Activated T-helper 9 cell treated with anti-CD3 and anti-CD28 coated beads, Interleukin-2, amount 50 U/mL, for 16 hours (primary cell): Measurements from ENCODE around the gene MTM1.

ENCODE experiments used
- DNase-seq: peaks from one replicate; pipeline ENCODE4 v3.0.0-alpha.2; 2020; ENCODE audit warnings: low read depth

The MTM1 gene

DNA sequence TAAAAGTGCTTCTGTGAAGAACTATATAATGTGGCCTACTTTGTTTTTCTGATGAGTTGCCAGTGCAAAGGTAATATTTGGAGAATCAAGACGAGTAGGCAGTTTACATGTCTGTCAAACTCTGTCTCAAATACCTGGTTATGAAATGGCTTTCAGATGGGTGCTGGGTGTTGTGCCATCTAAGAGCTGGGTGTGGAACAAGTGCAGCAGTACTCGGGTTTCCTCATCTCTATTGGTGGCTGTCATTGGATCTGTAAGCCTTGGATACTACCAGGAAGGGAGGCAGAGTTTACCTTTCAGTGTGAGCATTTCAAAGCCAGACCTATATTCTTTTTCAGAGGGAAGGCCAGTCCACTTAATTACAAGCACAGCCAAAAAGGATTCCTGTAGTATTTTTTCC is 37.2 kb downstream of the MTM1 start:
- DNase-seq, result no peak

DNA sequence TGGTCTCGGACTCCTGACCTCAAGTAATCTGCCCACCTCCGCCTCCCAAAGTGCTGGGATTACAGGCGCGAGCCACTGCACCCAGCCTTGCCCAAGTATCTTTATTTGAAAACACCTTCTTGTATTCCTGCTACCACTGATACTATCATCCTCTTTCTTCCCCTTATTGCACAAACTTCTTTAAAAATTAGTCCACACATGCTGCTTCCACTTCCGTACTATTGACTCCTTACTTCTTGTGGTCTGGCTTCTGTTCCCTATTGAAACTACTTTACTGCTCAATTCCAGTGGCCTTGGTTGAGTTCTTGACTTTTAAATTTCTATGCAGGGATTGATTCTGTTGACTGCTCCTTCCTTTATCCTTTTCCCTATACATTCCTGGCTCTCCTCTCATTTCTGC is 38.8 kb downstream of the MTM1 start:
- no peak for DNase-seq

DNA sequence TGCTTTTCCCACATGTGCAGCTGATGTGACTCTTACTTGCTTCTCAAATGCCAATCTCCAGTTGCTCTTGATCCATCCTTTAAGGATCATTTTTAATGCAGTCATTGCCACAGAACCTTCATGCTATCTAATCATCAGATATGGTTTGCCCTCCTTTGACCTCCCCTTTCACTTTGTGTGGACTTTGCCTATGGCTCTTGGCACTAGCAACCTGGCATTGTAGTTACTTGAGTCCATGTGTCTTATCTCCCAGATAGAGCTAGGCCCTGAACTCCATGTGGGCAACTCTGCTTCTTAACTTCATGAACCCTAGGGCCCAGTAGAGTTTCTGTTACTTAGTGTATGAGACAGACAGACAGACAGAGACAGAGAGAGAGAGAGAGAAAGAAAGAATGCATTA is 41.6 kb downstream of the MTM1 start:
- no peak for DNase-seq

DNA sequence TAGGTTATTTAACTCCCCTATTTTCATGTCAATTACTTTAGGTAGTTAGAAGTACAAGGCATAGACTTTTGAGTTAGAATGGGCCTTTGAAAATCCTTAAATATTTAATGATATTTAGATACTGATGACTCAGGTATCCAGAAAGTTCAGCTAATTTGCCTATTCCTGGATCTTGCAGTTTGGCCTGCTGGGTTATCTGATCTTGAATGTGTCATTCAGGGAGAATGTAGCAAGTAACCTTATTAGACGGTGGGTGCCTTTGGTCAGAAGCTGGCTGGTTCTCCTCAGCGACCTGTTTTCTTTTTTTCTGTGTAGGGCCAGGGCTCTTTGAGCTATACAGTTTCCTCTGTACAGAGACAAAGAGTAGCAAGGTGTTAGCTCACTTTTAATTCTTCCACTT is 42.0 kb downstream of the MTM1 start:
- no peak for DNase-seq

- no peak for DNase-seq
These were observed 46.9 kb downstream of the MTM1 start for GRCh38 chrX:150615356-150615755.

- DNase-seq, result no peak
These were observed 47.9 kb downstream of the MTM1 start for GRCh38 chrX:150616179-150616862.

- DNase-seq, result no peak
These were observed 48.4 kb downstream of the MTM1 start for GRCh38 chrX:150616863-150617198.

- DNase-seq, result no peak
These were observed 53.2 kb downstream of the MTM1 start for GRCh38 chrX:150621652-150622051.

DNA sequence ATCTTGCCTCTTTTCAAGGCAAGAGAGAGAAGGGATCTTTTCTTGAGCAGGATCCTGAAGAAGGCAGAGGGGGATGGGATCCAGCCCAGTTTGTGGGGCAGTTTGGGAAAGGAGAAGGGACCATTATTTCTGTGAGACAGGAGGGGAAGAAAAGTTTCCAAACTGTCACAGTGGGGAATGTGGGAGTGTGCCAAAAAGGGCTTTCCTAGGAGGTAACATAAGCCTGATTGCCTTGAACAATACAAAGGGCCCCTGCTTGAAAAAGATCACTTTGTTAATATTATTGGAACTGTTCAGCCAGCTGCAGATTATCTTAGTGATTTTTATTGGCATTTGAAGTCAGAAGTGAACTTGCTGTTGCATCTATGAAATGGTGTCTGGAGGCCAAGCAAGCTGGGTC is 55.2 kb downstream of the MTM1 start:
- DNase-seq, result no peak

DNA sequence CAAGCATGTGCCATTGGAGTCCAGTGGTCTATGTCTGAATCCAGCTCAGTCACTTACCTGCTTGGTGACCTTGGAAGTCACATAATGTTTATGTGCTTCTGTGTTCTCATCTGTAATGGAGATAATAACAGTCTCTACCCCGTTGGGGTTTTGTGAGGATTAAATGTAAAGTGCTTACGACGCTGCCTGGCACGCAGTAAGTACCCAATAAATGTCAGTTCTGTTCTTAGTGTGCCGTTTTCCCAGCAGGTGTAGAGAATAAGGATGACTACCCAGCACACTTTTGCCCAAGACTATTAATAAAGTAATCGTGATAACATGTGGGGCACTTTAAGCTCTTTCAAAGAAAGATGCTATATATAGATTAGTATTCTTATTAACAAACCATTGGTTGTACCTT is 56.7 kb downstream of the MTM1 start:
- DNase-seq, result no peak

DNA sequence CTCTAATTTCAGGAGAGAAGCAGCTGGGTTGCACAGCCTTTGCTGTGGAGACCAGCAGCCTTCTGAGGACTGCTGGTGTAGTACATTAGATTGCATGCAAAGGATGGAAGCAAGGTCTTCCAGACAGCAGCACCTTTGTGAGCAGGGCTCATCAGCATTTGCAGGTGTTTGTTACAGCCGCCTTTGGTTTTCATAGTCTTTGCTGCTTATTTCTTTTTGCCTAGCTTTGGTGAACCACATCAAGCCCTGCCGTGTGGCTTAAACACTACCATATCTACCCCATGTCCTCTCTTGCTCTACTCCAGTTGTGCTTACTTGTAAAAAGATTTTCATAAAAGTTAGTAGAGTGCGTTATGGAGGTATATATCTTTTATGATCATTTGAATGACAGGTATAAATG is 57.5 kb downstream of the MTM1 start:
- DNase-seq, result no peak

- DNase-seq, result no peak
These were observed 59.5 kb downstream of the MTM1 start for GRCh38 chrX:150627957-150628356.

- no peak for DNase-seq
These were observed 67.5 kb downstream of the MTM1 start for GRCh38 chrX:150635952-150636351.

DNA sequence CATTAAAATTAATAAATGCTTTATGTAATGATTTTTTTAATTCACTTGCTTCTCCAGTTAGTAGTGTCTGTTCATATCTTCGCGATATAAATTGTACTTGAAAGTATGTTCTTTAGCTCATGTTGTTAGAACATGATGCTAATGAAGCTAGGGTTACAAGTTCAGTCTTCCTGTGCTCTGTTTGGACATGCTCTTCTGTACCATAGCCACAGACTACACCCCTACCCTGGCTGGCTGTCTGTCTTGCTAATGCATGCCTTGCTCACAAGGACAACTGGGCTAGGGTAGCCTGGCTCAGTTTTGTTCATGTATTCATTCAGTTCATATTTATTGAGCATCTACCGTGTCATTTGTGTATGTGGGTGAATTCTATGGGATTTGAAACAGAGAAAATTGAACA is 74.0 kb downstream of the MTM1 start:
- DNase-seq, result no peak

DNA sequence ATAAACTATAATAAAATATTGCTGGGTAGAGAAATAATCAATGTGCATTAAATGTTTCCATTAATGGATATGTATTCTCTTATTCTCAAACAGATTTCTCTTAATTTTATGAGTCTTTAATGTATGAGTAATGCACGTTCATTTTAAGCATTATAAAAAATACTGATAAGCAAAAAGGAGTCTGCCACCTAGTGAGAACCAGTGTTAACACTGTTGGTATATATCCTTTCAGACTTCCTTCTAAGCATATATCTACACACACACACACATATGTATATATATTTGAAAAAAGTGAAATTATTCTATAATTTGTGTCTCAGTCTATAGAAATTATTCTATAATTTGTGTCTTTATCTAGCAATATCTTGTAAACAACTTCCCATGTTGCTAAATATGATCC is 74.8 kb downstream of the MTM1 start:
- DNase-seq, result no peak

- DNase-seq, result no peak
These were observed 75.5 kb downstream of the MTM1 start for GRCh38 chrX:150643958-150644357.

DNA sequence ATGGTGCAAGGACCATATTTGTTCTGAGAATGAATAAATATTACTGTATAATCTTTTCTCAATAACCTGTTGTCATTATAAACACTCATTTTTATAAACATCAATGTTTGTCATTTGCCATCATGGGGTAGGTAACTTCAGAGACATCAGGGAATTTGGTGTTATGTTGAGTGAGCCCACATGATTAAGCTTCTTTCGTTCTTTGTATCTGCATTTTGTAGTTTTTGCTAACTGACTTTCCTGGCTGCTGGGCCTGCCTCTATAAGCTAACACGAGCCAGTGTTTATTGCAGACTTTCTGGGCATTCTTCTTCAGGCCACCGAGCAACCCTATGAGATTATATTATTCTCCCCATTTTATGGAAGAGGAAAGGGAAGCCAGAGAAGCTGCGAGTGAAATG is 76.0 kb downstream of the MTM1 start:
- no peak for DNase-seq

DNA sequence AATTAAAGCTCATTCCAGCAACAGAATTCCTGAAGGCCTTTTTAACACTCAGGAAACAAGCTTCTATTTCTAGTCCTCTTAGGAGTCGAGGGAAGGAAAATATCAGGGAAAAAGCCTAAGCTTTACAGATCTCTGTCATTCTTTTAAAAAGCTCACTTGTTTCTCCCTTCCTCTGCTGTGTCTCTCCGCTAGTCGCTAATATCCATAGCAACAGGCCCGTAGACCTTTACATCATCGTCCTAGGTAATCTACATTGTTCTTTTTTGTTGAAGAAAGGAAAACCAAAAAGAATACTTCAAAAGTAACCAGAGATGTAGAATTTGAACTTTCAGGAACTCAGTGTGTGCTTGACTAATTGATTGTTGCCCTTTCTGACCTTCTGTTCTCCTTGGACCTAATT is 78.9 kb downstream of the MTM1 start:
- DNase-seq, result no peak

DNA sequence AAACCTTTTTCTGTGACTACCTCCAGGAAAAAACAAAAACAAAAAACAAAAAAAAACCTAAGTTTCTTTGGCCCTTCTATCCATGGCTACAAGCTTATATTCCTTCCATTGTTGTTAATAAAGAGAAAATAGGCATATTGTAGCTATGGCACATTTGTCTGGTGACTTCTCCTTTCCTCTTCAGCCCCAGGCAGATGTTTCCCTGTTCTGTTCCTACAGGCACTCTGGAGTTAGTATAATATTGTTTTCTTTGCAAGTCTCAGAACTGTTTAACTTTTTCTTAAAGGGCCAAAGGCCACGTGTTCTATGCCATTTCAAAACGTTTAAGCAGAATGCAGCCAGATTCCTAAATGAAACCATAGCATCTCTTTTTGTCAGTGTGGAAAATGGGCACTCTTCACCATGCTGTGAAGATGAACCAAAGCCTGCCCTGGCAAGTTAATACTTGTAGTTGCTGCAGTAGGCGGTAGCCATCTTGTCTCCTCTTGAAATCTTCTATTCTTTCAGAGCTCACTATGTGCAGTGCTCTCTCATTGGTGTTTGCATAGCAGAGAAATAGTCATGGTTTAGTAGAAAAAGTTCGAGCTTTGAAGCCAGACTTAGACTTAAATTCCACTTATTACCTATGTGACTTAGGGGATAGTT is 80.0 kb downstream of the MTM1 start:
- DNase-seq, result no peak

DNA sequence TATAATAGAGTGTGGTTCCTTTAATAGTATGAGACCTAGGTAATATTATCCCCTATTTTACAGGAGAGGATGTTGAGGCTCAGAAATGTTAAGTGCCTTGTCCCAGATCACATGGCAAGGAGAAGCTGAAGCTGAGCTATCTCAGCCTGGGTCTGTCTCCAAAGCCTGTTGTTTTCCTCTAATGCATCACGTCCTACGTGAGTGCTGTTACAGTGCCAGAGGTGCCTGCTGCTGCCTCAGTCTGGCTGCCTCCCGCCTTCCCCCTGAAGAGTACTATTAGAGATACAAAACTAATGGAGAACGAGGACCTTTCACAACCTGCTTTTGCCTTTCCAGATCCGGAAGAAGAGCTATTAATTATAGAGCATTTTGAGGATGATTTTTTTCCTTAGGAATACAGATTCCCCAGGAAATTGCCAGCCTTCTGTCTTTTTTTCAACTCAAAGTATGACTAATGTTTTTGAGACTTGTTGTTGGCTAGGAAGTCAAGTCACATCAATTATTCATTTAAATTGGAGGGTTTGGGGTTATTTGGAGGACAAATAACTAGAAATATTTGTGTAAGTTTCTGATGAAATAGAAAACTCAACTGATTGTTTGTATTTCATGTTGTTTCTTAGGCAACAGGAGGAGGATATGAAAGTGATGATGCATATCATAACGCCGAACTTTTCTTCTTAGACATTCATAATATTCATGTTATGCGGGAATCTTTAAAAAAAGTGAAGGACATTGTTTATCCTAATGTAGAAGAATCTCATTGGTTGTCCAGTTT is 80.9 kb downstream of the MTM1 start:
- no peak for DNase-seq

- DNase-seq, result no peak
These were observed 83.5 kb downstream of the MTM1 start for GRCh38 chrX:150651906-150652305.

DNA sequence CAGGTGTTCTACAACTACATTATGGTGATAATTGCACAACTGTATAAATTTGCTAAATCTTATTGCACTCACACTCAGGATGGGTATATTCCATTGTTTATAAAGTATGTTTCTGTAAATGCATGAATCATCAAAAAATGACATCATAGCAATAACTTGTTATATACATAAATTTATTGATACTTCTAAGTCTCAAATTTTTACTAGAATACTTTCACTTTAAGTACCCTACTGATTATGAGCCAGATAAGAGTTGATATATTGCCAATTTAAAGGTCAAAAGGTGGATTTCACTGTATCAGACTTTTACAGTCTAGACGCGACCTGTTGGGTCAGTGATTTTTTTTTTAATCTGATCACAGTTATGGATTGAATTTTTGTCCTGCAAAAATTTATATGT is 87.4 kb downstream of the MTM1 start:
- DNase-seq, result no peak

- no peak for DNase-seq
These were observed 94.7 kb downstream of the MTM1 start for GRCh38 chrX:150663073-150663472.

DNA sequence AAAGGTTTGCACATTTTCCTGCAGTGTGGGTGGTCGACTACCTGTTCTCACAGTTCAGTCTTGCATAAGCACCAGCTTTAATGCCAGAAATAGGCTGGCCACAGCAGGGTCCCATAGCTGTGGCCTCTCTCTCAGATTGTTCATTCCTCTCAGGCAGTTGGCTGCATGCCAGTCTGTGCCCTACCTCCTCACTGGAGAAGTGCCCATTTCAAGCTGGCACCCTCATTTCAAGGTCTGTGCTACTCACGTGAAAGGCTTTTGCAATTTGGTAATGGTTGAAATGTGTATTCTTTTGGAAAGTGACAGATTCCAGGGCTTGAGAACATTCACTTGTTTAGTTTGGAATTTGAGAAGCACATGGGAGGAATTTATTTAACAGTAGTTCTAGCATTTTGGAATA is 95.9 kb downstream of the MTM1 start:
- no peak for DNase-seq
